Right lobe of liver (tissue), 4 donors: ENCODE results near the gene NRL.

Experiments
- CTCF ChIP-seq, 4 donors: fragments of 200-600 bp in 3 of 4; fragments of 450-650 bp in 1 of 4; IDR thresholded peaks; one replicate each; pipeline versions ENCODE4 v1.5.1 to v1.8.0; 2016 to 2022; ENCODE audit warnings: antibody characterized with exemption in 4 of 4, mild to moderate bottlenecking in 2 of 4
- POLR2A ChIP-seq: fragments of 450-650 bp; IDR thresholded peaks from one replicate; pipeline ENCODE4 v1.6.1; 2017; ENCODE audit warnings: antibody characterized with exemption, mild to moderate bottlenecking
- donor health status: DM: no; HTN: no; CAD: no.
- donor health status: DM: no; HTN: no; CAD: no.
- donor health status: DM: no; HTN: yes; CAD: no.

DNA sequence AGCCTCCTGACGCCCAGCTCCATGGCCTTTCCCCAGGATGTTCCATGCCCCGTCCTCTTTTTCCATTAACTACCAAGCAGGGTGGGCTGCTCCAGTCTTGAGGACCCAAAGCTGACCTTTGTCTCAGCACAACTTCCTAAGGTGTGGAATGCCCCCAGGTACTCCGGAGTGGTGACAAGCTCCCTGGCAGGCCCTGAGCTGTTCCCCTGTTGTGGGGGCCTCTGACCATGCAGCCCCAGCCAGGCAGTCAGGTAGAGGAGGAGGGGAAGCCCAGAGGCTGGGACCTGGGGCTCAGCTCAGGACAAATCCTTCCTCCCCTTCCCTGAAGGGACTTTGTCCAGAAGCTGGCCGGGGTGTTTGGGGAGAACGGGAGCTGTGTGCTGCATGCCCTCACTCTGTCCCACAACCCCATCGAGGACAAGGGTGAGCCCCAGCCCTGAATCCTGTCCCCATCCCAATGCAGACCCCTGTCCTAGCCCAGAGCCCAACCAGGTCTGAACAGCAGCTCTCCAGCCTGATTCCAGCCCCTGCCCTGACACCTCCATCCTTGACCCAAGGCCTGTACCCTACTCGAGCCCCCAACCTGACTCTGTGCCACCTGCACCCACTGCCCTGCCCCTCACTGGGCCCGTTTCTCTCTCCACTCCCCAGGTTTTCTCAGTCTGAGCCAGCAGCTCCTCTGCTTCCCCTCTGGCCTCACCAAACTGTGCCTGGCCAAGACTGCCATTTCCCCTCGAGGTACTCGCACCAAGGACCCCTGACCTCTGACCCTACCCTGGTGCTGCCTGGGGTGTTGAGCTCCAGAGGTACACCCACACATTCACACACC lies 58.6 kb downstream of the NRL start:
- TF ChIP-seq CTCF (IDR thresholded peaks at IDR 0.05) (no peak), POLR2A (no peak)
